Activated CD4-positive, CD25-positive, alpha-beta regulatory T cell treated with anti-CD3 and anti-CD28 coated beads, Interleukin-2, amount 50 U/mL, for 72 hours (primary cell): ENCODE data around the gene TMPRSS3.
A peak's percentile ranks its signal among the peaks of the same experiment; 100 is the strongest.

ENCODE experiments used
- DNase-seq: peaks from one replicate; pipeline ENCODE4 v3.0.0; 2021

TMPRSS3 gene

GRCh38 chr21:42395905-42396651 lies at the start of gene TMPRSS3:
Gene TMPRSS3 (minus strand): TSS chr21:42396052. CDS start chr21:42395417, 635 bp downstream.
- no peak for DNase-seq

- no peak for DNase-seq
Measured at GRCh38 chr21:42445311-42445710, 49.5 kb upstream of the TMPRSS3 start.

GRCh38 chr21:42444745-42445059 lies 48.9 kb upstream of the TMPRSS3 start:
- DNase-seq, result no peak

GRCh38 chr21:42443876-42444744 lies 48.3 kb upstream of the TMPRSS3 start:
- DNase-seq, result no peak

GRCh38 chr21:42443181-42443785 lies 47.4 kb upstream of the TMPRSS3 start:
- no peak for DNase-seq

GRCh38 chr21:42441963-42442362 lies 46.1 kb upstream of the TMPRSS3 start:
- DNase-seq, result no peak

- peak; percentile 57 for DNase-seq
Measured at GRCh38 chr21:42440187-42440792, 44.4 kb upstream of the TMPRSS3 start.

- peak; percentile 55 for DNase-seq
Measured at GRCh38 chr21:42439284-42440186, 43.7 kb upstream of the TMPRSS3 start.

- no peak for DNase-seq
Measured at GRCh38 chr21:42438316-42439205, 42.7 kb upstream of the TMPRSS3 start.

- no peak for DNase-seq
Measured at GRCh38 chr21:42437786-42438185, 41.9 kb upstream of the TMPRSS3 start.

GRCh38 chr21:42436914-42437313 lies 41.1 kb upstream of the TMPRSS3 start:
- no peak for DNase-seq

GRCh38 chr21:42435833-42436232 lies 40.0 kb upstream of the TMPRSS3 start:
- no peak for DNase-seq

GRCh38 chr21:42435401-42435800 lies 39.5 kb upstream of the TMPRSS3 start:
- DNase-seq, result no peak

GRCh38 chr21:42434884-42435283 lies 39.0 kb upstream of the TMPRSS3 start:
- no peak for DNase-seq

- no peak for DNase-seq
Measured at GRCh38 chr21:42433946-42434551, 38.2 kb upstream of the TMPRSS3 start.

GRCh38 chr21:42432695-42433094 lies 36.8 kb upstream of the TMPRSS3 start:
- DNase-seq, result no peak

GRCh38 chr21:42431196-42431595 lies 35.3 kb upstream of the TMPRSS3 start:
- DNase-seq, result no peak

GRCh38 chr21:42430521-42430920 lies 34.7 kb upstream of the TMPRSS3 start:
- DNase-seq, result no peak

- DNase-seq, result no peak
Measured at GRCh38 chr21:42429856-42430255, 34.0 kb upstream of the TMPRSS3 start.

GRCh38 chr21:42429021-42429420 lies 33.2 kb upstream of the TMPRSS3 start:
- DNase-seq, result no peak
